IPS-11a (cell line): ENCODE results near the gene AKAP12.

ENCODE experiments used
- H3K4me3 ChIP-seq: one replicate; pipeline ENCODE4 v1.5.1; 2013; ENCODE audit warnings: low read depth, low read length, control low read depth

Gene AKAP12

DNA sequence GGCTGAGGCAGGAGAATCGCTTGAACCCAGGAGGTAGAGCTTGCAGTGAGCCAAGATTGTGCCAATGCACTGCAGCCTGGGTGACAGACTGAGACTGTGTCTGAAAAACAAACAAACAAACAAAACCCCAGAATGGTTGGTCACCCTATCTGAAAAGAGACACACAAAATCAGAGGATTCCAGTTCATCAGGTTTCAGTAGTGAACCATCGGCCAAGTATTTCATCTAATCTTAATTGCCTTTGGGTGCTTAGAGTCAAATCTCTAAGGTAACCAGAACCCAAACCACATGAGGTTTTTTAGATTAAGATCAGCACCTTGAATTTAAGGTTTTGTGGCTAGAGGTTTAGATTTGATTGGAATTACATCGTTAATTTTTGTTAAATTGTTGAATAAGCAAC, 159.9 kb downstream of the AKAP12 start:
- H3K4me3 ChIP-seq = no peak overlapping the region

GRCh38 chr6:151400473-151400872, 160.7 kb downstream of the AKAP12 start:
- no peak overlapping the region for H3K4me3 ChIP-seq

GRCh38 chr6:151402228-151402627, 162.5 kb downstream of the AKAP12 start:
- no peak overlapping the region for H3K4me3 ChIP-seq

DNA sequence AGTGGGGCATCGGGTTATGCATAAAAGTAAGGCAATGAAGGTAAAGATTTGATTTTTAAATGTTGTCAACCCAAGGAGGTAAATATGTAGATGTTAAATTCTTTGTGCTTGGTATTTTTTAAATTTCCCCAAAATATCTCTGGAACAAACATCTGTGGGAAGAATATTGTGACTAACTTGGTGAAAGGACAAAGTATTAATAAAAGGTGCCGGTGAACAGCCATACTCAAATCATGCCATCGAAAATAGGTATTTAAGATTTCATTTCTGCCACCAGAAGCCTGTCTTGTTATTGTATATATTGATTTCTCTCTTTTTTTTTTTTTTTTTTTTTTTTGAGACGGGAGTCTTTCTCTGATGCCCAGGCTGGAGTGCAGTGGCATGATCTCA, 164.1 kb downstream of the AKAP12 start:
- no peak overlapping the region for H3K4me3 ChIP-seq
